DND-41 (cell line): ENCODE data around the gene NAA80.

ENCODE experiments used
- CTCF ChIP-seq: IDR thresholded peaks from 2 replicates; pipeline ENCODE4 v1.5.1; 2012; ENCODE audit warnings: borderline replicate concordance, low read length, moderate library complexity, mild to moderate bottlenecking; ENCODE audit not compliant: poor library complexity, severe bottlenecking; ENCODE audit errors: extremely low read depth
- EZH2 ChIP-seq: IDR thresholded peaks from 3 replicates; pipeline ENCODE4 v1.6.1; 2012; ENCODE audit warnings: borderline replicate concordance, low read depth, mild to moderate bottlenecking, moderate library complexity, low read length, inconsistent platforms; ENCODE audit not compliant: severe bottlenecking

GRCh38 chr3:50318615-50319014 is 19.4 kb upstream of the NAA80 start:
- no peak for TF ChIP-seq CTCF
- no peak for TF ChIP-seq EZH2
